A549 (cell line): ENCODE results near the gene ZNF391.

Experiments used
- CHD2 ChIP-seq: fragments of 150-350 bp; IDR thresholded peaks from 2 replicates; pipeline ENCODE4 v1.6.1; 2014; ENCODE audit warnings: low read length; ENCODE audit not compliant: partially characterized antibody
- EP300 ChIP-seq, 2 experiments: fragments of >200 bp; sonication (Bioruptor Twin); formaldehyde crosslinking; IDR thresholded peaks; 2 replicates in 1 of 2; 3 replicates in 1 of 2; pipeline ENCODE4 v1.6.1; 2016 to 2017
- MYC ChIP-seq: IDR thresholded peaks from 2 replicates; pipeline ENCODE4 v1.6.1; 2012; ENCODE audit warnings: mild to moderate bottlenecking, inconsistent platforms, low read length, improper control_type of control experiment, borderline replicate concordance
- TF ChIP-seq, protein P1 (sequence below): fragments of >200 bp; sonication (Bioruptor Twin); formaldehyde crosslinking; IDR thresholded peaks from 3 replicates; pipeline ENCODE4 v1.5.1; 2016
- TF ChIP-seq, protein P2 (sequence below): fragments of >200 bp; sonication (Bioruptor Twin); formaldehyde crosslinking; IDR thresholded peaks from 2 replicates; pipeline ENCODE4 v1.6.1; 2016
- TF ChIP-seq, protein P3 (sequence below): fragments of 200-600 bp; sonication (generic); IDR thresholded peaks from 2 replicates; pipeline ENCODE4 v1.6.1; 2016; ENCODE audit warnings: antibody characterized with exemption, mild to moderate bottlenecking, moderate library complexity

DNA sequence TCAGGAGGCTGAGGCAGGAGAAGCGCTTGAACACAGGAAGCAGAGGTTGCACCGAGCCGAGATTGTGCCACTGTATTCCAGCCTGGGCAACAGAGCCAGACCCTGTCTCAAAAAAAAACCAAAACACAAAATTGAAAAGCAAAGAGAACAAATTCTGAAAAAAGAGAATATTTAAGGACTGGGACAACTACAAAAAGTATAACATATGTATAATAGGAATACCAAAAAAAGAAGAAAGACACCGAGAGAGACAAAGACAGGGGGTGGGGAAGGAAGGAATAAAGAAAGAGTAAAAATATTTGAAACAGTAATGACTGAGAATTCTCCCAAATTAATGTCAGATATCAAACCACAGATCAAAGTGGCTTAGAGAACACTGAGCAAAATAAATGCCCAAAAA, 5.5 kb upstream of the ZNF391 start:
- TF ChIP-seq EP300 (IDR thresholded peaks at IDR 0.05) (no peak), MYC (no peak), CHD2 (no peak)
- TF ChIP-seq, protein P1, sequence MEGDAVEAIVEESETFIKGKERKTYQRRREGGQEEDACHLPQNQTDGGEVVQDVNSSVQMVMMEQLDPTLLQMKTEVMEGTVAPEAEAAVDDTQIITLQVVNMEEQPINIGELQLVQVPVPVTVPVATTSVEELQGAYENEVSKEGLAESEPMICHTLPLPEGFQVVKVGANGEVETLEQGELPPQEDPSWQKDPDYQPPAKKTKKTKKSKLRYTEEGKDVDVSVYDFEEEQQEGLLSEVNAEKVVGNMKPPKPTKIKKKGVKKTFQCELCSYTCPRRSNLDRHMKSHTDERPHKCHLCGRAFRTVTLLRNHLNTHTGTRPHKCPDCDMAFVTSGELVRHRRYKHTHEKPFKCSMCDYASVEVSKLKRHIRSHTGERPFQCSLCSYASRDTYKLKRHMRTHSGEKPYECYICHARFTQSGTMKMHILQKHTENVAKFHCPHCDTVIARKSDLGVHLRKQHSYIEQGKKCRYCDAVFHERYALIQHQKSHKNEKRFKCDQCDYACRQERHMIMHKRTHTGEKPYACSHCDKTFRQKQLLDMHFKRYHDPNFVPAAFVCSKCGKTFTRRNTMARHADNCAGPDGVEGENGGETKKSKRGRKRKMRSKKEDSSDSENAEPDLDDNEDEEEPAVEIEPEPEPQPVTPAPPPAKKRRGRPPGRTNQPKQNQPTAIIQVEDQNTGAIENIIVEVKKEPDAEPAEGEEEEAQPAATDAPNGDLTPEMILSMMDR, result no peak
- TF ChIP-seq, protein P2, sequence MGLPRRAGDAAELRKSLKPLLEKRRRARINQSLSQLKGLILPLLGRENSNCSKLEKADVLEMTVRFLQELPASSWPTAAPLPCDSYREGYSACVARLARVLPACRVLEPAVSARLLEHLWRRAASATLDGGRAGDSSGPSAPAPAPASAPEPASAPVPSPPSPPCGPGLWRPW, result no peak
- TF ChIP-seq, protein P3, sequence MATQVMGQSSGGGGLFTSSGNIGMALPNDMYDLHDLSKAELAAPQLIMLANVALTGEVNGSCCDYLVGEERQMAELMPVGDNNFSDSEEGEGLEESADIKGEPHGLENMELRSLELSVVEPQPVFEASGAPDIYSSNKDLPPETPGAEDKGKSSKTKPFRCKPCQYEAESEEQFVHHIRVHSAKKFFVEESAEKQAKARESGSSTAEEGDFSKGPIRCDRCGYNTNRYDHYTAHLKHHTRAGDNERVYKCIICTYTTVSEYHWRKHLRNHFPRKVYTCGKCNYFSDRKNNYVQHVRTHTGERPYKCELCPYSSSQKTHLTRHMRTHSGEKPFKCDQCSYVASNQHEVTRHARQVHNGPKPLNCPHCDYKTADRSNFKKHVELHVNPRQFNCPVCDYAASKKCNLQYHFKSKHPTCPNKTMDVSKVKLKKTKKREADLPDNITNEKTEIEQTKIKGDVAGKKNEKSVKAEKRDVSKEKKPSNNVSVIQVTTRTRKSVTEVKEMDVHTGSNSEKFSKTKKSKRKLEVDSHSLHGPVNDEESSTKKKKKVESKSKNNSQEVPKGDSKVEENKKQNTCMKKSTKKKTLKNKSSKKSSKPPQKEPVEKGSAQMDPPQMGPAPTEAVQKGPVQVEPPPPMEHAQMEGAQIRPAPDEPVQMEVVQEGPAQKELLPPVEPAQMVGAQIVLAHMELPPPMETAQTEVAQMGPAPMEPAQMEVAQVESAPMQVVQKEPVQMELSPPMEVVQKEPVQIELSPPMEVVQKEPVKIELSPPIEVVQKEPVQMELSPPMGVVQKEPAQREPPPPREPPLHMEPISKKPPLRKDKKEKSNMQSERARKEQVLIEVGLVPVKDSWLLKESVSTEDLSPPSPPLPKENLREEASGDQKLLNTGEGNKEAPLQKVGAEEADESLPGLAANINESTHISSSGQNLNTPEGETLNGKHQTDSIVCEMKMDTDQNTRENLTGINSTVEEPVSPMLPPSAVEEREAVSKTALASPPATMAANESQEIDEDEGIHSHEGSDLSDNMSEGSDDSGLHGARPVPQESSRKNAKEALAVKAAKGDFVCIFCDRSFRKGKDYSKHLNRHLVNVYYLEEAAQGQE, result no peak
